Measurements from ENCODE around the gene TRIM3.
A peak's percentile ranks its signal among the peaks of the same experiment; 100 is the strongest.

The TRIM3 gene

GRCh38 chr11:6480299-6480914, 6.7 kb upstream of the TRIM3 start:
- DNase-seq (ENCODE audit: low read depth) = no peak

GRCh38 chr11:6476571-6476970, 2.8 kb upstream of the TRIM3 start:
- DNase-seq (ENCODE audit: low read depth) = no peak

- DNase-seq (ENCODE audit: low read depth) = no peak
Observed at GRCh38 chr11:6475936-6476335, 2.2 kb upstream of the TRIM3 start.

GRCh38 chr11:6474806-6475500, 1.2 kb upstream of the TRIM3 start:
- DNase-seq (ENCODE audit: low read depth) = no peak

GRCh38 chr11:6474413-6474792, 662 bp upstream of the TRIM3 start:
- DNase-seq (ENCODE audit: low read depth) = no peak

GRCh38 chr11:6472934-6473333, 807 bp downstream of the TRIM3 start:
- DNase-seq (ENCODE audit: low read depth) = no peak

- DNase-seq (ENCODE audit: low read depth) = no peak
Observed at GRCh38 chr11:6469599-6469998, 4.1 kb downstream of the TRIM3 start.

GRCh38 chr11:6468712-6469495, 4.8 kb downstream of the TRIM3 start:
- DNase-seq (ENCODE audit: low read depth) = no peak

- no peak for DNase-seq (ENCODE audit: low read depth)
Observed at GRCh38 chr11:6459099-6459450, 14.7 kb downstream of the TRIM3 start.

- no peak for DNase-seq (ENCODE audit: low read depth)
Observed at GRCh38 chr11:6458352-6459098, 15.2 kb downstream of the TRIM3 start.

GRCh38 chr11:6457581-6458320, 16.0 kb downstream of the TRIM3 start:
- DNase-seq (ENCODE audit: low read depth) = no peak

GRCh38 chr11:6456361-6457073, 17.2 kb downstream of the TRIM3 start:
- no peak for DNase-seq (ENCODE audit: low read depth)

- DNase-seq (ENCODE audit: low read depth) = no peak
Observed at GRCh38 chr11:6455070-6455469, 18.7 kb downstream of the TRIM3 start.

GRCh38 chr11:6453152-6453551, 20.6 kb downstream of the TRIM3 start:
- no peak for DNase-seq (ENCODE audit: low read depth)

- no peak for DNase-seq (ENCODE audit: low read depth)
Observed at GRCh38 chr11:6452219-6452618, 21.5 kb downstream of the TRIM3 start.

GRCh38 chr11:6448574-6448973, 25.2 kb downstream of the TRIM3 start:
- DNase-seq (ENCODE audit: low read depth) = no peak

- DNase-seq (ENCODE audit: low read depth) = peak; percentile 31
Observed at GRCh38 chr11:6443269-6444003, 30.3 kb downstream of the TRIM3 start.

GRCh38 chr11:6442441-6442840, 31.3 kb downstream of the TRIM3 start:
- no peak for DNase-seq (ENCODE audit: low read depth)

- DNase-seq (ENCODE audit: low read depth) = no peak
Observed at GRCh38 chr11:6440906-6441358, 32.8 kb downstream of the TRIM3 start, which contains the start of gene HPX. Gene HPX, minus strand, starts transcription at chr11:6440987. Its CDS starts 24 bp downstream, at chr11:6440963.

- DNase-seq (ENCODE audit: low read depth) = no peak
Observed at GRCh38 chr11:6438979-6439571, 34.7 kb downstream of the TRIM3 start.

Data from stimulated activated CD8-positive, alpha-beta memory T cell treated with anti-CD3 and anti-CD28 coated beads, Interleukin-4, amount 100 ng/mL, for 24 hours (primary cell).